H9 (cell line): ENCODE data around the gene SHB. TPM values are rescaled to one million over a fixed set of nuclear protein-coding genes. Genes with fewer than 3 reads are reported as not detected.

Experiments
- DNase-seq: peaks from one replicate; pipeline ENCODE4 v3.0.0-alpha.2; 2017
- H2AFZ ChIP-seq: one replicate; pipeline ENCODE4 v1.6.1; 2013; ENCODE audit warnings: mild to moderate bottlenecking, low read length, control low read depth, moderate library complexity
- H2AK5ac ChIP-seq: 2 replicates; pipeline ENCODE4 v1.6.1; 2013; ENCODE audit warnings: low read length, control low read depth, mixed read lengths; ENCODE audit not compliant: insufficient read length
- H2BK120ac ChIP-seq: one replicate; pipeline ENCODE4 v1.6.1; 2013; ENCODE audit warnings: low read depth, mild to moderate bottlenecking, low read length, control low read depth, inconsistent platforms; ENCODE audit not compliant: poor library complexity, severe bottlenecking
- H2BK12ac ChIP-seq: 2 replicates; pipeline ENCODE4 v1.6.1; 2013; ENCODE audit warnings: low read length, control low read depth, mixed read lengths, low read depth; ENCODE audit not compliant: insufficient read length
- H2BK15ac ChIP-seq: 2 replicates; pipeline ENCODE4 v1.6.1; 2013; ENCODE audit warnings: low read depth, low read length, control low read depth
- H2BK20ac ChIP-seq: one replicate; pipeline ENCODE4 v1.6.1; 2013; ENCODE audit warnings: low read depth, mild to moderate bottlenecking, low read length, control low read depth, inconsistent platforms; ENCODE audit not compliant: poor library complexity, severe bottlenecking
- H2BK5ac ChIP-seq: 2 replicates; pipeline ENCODE4 v1.6.1; 2013; ENCODE audit warnings: low read length, control low read depth, mixed read lengths; ENCODE audit not compliant: insufficient read length
- H3K14ac ChIP-seq: 2 replicates; pipeline ENCODE4 v1.6.1; 2013; ENCODE audit warnings: low read length, control low read depth; ENCODE audit not compliant: insufficient read depth
- H3K18ac ChIP-seq: 2 replicates; pipeline ENCODE4 v1.6.1; 2013; ENCODE audit warnings: low read depth, mild to moderate bottlenecking, mixed read lengths, low read length, control low read depth; ENCODE audit not compliant: insufficient read length
- H3K23ac ChIP-seq: 2 replicates; pipeline ENCODE4 v1.6.1; 2013; ENCODE audit warnings: low read length, control low read depth, mixed read lengths, low read depth; ENCODE audit not compliant: insufficient read length
- H3K23me2 ChIP-seq: 2 replicates; pipeline ENCODE4 v1.6.1; 2013; ENCODE audit warnings: low read depth, mild to moderate bottlenecking, mixed read lengths, low read length, control low read depth; ENCODE audit not compliant: insufficient read length, poor library complexity, severe bottlenecking
- H3K27ac ChIP-seq: 2 replicates; pipeline ENCODE4 v1.5.1; 2013; ENCODE audit warnings: low read length, control low read depth, mixed read lengths, low read depth; ENCODE audit not compliant: insufficient read length
- H3K27me3 ChIP-seq: 2 replicates; pipeline ENCODE4 v1.6.1; 2013; ENCODE audit warnings: low read length, control low read depth, inconsistent platforms; ENCODE audit not compliant: insufficient read depth
- H3K4ac ChIP-seq: 2 replicates; pipeline ENCODE4 v1.6.1; 2013; ENCODE audit warnings: low read depth, mild to moderate bottlenecking, control low read depth, inconsistent platforms, low read length, moderate library complexity
- H3K4me1 ChIP-seq: 2 replicates; pipeline ENCODE4 v1.6.1; 2013; ENCODE audit warnings: low read length, control low read depth, inconsistent platforms; ENCODE audit not compliant: insufficient read depth
- H3K4me2 ChIP-seq: 2 replicates; pipeline ENCODE4 v1.6.1; 2013; ENCODE audit warnings: low read length, control low read depth, mixed read lengths; ENCODE audit not compliant: insufficient read length, insufficient read depth
- H3K56ac ChIP-seq: 2 replicates; pipeline ENCODE4 v1.6.1; 2013; ENCODE audit warnings: low read depth, mild to moderate bottlenecking, mixed read lengths, low read length, control low read depth; ENCODE audit not compliant: insufficient read length
- H3K79me1 ChIP-seq: 2 replicates; pipeline ENCODE4 v1.6.1; 2013; ENCODE audit warnings: low read depth, mild to moderate bottlenecking, moderate library complexity, low read length, control low read depth, inconsistent platforms; ENCODE audit not compliant: insufficient read depth, poor library complexity, severe bottlenecking
- H3K79me2 ChIP-seq: 2 replicates; pipeline ENCODE4 v1.6.1; 2013; ENCODE audit warnings: low read length, control low read depth, inconsistent platforms; ENCODE audit not compliant: insufficient read depth
- H3K9ac ChIP-seq: 2 replicates; pipeline ENCODE4 v1.6.1; 2013; ENCODE audit warnings: low read length, control low read depth, mixed read lengths; ENCODE audit not compliant: insufficient read length; ENCODE audit errors: extremely low read depth
- H3K9me3 ChIP-seq: one replicate; pipeline ENCODE4 v1.6.1; 2013; ENCODE audit warnings: low read depth, low read length, inconsistent platforms; ENCODE audit not compliant: control insufficient read depth
- H3T11ph ChIP-seq: one replicate; pipeline ENCODE4 v1.6.1; 2013; ENCODE audit warnings: mild to moderate bottlenecking, low read length, control low read depth, inconsistent platforms
- H4K20me1 ChIP-seq: one replicate; pipeline ENCODE4 v1.6.1; 2013; ENCODE audit not compliant: control insufficient read depth, insufficient read length, insufficient read depth
- H4K5ac ChIP-seq: 2 replicates; pipeline ENCODE4 v1.6.1; 2013; ENCODE audit warnings: low read depth, mild to moderate bottlenecking, mixed read lengths, low read length, control low read depth; ENCODE audit not compliant: insufficient read length
- H4K8ac ChIP-seq: replicated peaks from 2 replicates; pipeline ENCODE4 v1.6.1; 2013; ENCODE audit warnings: low read length, control low read depth, mixed read lengths, low read depth; ENCODE audit not compliant: insufficient read length
- H4K91ac ChIP-seq: 2 replicates; pipeline ENCODE4 v1.6.1; 2013; ENCODE audit warnings: low read depth, mild to moderate bottlenecking, moderate library complexity, mixed read lengths, low read length, control low read depth; ENCODE audit not compliant: insufficient read length
- H3K27ac Mint-ChIP-seq, 3 experiments: 2 replicates in 2 of 3; 3 replicates in 1 of 3; pipeline ENCODE4 v1.8.0; 2020 to 2021; ENCODE audit warnings: mixed read lengths in 3 of 3, mild to moderate bottlenecking in 1 of 3, moderate library complexity in 1 of 3
- H3K27me3 Mint-ChIP-seq: 2 replicates; pipeline ENCODE4 v1.8.0; 2021; ENCODE audit warnings: low read depth, mild to moderate bottlenecking, moderate library complexity, mixed read lengths
- H3K36me3 Mint-ChIP-seq, 3 experiments: 2 replicates in 2 of 3; 3 replicates in 1 of 3; pipeline ENCODE4 v1.8.0; 2020 to 2021; ENCODE audit warnings: low read depth in 3 of 3, mixed read lengths in 3 of 3; ENCODE audit not compliant: insufficient read depth in 1 of 3
- H3K4me1 Mint-ChIP-seq, 2 experiments: 2 replicates each; pipeline ENCODE4 v1.8.0; 2020; ENCODE audit warnings: mixed read lengths in 2 of 2
- H3K4me3 Mint-ChIP-seq, 2 experiments: 2 replicates in 1 of 2; 3 replicates in 1 of 2; pipeline ENCODE4 v1.8.0; 2020 to 2021; ENCODE audit warnings: mild to moderate bottlenecking in 2 of 2, mixed read lengths in 2 of 2, moderate library complexity in 1 of 2
- H3K9me3 Mint-ChIP-seq, 2 experiments: 2 replicates in 1 of 2; 3 replicates in 1 of 2; pipeline ENCODE4 v1.8.0; 2020; ENCODE audit warnings: mild to moderate bottlenecking in 2 of 2, mixed read lengths in 2 of 2, moderate library complexity in 1 of 2
- WGBS: extraction: QIAGEN DNeasy Blood & Tissue Kit; methylation state at CpG from one replicate; pipeline ENCODE4 v1.1.7; 2013; ENCODE audit warnings: missing lambda C conversion rate, low lambda C conversion rate, mixed read lengths; ENCODE audit not compliant: insufficient read length; ENCODE audit errors: extremely low coverage; 5-methylcytosine and 5-hydroxymethylcytosine counted together
- total RNA-seq: library from RNA; stranded (reverse); gene quantifications from 2 replicates; pipeline ENCODE4 v1.2.1, GENCODE V29; 2021
- TF ChIP-seq, protein P1 (sequence below): fragments of 200-600 bp; sonication (generic); conservative IDR thresholded peaks from 3 replicates; pipeline ENCODE4 v1.8.0; 2021; ENCODE audit warnings: antibody characterized with exemption, mild to moderate bottlenecking

SHB gene
- total RNA-seq, 1 experiment from 2014 or later = 14.6 TPM

DNA sequence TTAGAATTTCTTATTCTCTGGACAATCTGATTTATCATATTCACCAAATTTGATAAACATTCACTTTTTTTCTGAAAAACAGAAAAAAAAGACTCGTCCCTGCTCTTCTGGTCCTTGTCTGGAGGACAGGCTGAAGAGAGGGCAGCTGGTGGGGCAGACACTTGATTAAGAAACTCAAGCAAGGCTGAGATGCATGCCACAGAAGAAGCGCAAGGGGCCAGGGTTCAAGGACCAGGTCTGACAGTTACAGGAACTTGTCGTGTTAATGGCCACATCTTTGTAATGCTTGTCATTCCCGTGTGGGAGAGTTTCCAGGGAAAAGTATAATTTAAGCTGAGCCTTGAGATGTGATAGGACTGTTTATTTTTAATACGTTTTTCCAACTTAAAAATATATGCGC, 40.6 kb upstream of the SHB start:
- no peak overlapping the region for H4K5ac ChIP-seq
- no peaks in the 10 kb centered on the region for H3K4me1 ChIP-seq
- no peak overlapping the region for H3T11ph ChIP-seq
- H2BK5ac ChIP-seq = no peak overlapping the region
- no peak overlapping the region for H3K14ac ChIP-seq
- no CpG with 5 or more reads among the region's 6 CpGs for WGBS
- H4K20me1 ChIP-seq = no peaks in the 10 kb centered on the region
- H3K4ac ChIP-seq = no peak overlapping the region
- TF ChIP-seq, protein P1, sequence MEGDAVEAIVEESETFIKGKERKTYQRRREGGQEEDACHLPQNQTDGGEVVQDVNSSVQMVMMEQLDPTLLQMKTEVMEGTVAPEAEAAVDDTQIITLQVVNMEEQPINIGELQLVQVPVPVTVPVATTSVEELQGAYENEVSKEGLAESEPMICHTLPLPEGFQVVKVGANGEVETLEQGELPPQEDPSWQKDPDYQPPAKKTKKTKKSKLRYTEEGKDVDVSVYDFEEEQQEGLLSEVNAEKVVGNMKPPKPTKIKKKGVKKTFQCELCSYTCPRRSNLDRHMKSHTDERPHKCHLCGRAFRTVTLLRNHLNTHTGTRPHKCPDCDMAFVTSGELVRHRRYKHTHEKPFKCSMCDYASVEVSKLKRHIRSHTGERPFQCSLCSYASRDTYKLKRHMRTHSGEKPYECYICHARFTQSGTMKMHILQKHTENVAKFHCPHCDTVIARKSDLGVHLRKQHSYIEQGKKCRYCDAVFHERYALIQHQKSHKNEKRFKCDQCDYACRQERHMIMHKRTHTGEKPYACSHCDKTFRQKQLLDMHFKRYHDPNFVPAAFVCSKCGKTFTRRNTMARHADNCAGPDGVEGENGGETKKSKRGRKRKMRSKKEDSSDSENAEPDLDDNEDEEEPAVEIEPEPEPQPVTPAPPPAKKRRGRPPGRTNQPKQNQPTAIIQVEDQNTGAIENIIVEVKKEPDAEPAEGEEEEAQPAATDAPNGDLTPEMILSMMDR = no peak
- Mint-ChIP-seq H3K4me1 (peaks cover 6 to 12% of the 10 kb centered on the region in 2 experiments; a peak in 2 of 4 replicates), H3K9me3 (no peaks in the 10 kb centered on the region), H3K27ac (no peak overlapping the region), H3K36me3 (no peaks in the 10 kb centered on the region), H3K4me3 (no peak overlapping the region), H3K27me3 (peaks cover 33% of the 10 kb centered on the region)
- no peak for DNase-seq
- no peaks in the 10 kb centered on the region for H3K79me2 ChIP-seq
- H2BK12ac ChIP-seq = no peak overlapping the region
- H2AFZ ChIP-seq = no peak overlapping the region
- no peak overlapping the region for H3K27ac ChIP-seq
- no peak overlapping the region for H3K4me2 ChIP-seq
- no peak overlapping the region for H3K9ac ChIP-seq
- H3K18ac ChIP-seq = no peak overlapping the region
- H3K9me3 ChIP-seq = no peaks in the 10 kb centered on the region
- H3K27me3 ChIP-seq = no peaks in the 10 kb centered on the region
- H4K8ac ChIP-seq = no peak overlapping the region
- no peak overlapping the region for H4K91ac ChIP-seq
- no peak overlapping the region for H2BK120ac ChIP-seq
- H2BK15ac ChIP-seq = no peak overlapping the region
- H3K56ac ChIP-seq = no peak overlapping the region
- no peak overlapping the region for H3K23ac ChIP-seq
- no peak overlapping the region for H2BK20ac ChIP-seq
- H3K79me1 ChIP-seq = no peaks in the 10 kb centered on the region
- no peak overlapping the region for H2AK5ac ChIP-seq
- H3K23me2 ChIP-seq = no peaks in the 10 kb centered on the region
